Urothelium cell line (cell line): ENCODE data around the gene LBX1.
"Not testable (repeated sequence)": the region's sequence is repeated elsewhere in the genome, so short reads cannot be mapped to it uniquely, and the experiment has no call there.

Source experiments
- DNase-seq: peaks from one replicate; pipeline ENCODE4 v3.0.0; 2011; ENCODE audit warnings: low spot score, mixed read lengths
- FAIRE-seq: peaks from 2 replicates; lab custom pipeline; 2011; peaks lifted over from hg19 to GRCh38; lab: Jason Lieb, UNC

The LBX1 gene

GRCh38 chr10:101215397-101216206, 13.7 kb downstream of the LBX1 start:
- FAIRE-seq: no peak

GRCh38 chr10:101214446-101215396, 14.5 kb downstream of the LBX1 start:
- FAIRE-seq: no peak
- DNase-seq: peak; percentile 84

More at GRCh38 chr10:101215397-101216206, 13.7 kb downstream of the LBX1 start:
- no peak for DNase-seq

GRCh38 chr10:101208543-101208942, 20.7 kb downstream of the LBX1 start:
- no peak for FAIRE-seq
- DNase-seq: no peak

- no peak for DNase-seq
- FAIRE-seq: no peak
These were observed 22.2 kb downstream of the LBX1 start for GRCh38 chr10:101207026-101207425.

- not testable (repeated sequence) for DNase-seq, FAIRE-seq
These were observed 26.6 kb downstream of the LBX1 start for GRCh38 chr10:101202667-101203066.

DNA sequence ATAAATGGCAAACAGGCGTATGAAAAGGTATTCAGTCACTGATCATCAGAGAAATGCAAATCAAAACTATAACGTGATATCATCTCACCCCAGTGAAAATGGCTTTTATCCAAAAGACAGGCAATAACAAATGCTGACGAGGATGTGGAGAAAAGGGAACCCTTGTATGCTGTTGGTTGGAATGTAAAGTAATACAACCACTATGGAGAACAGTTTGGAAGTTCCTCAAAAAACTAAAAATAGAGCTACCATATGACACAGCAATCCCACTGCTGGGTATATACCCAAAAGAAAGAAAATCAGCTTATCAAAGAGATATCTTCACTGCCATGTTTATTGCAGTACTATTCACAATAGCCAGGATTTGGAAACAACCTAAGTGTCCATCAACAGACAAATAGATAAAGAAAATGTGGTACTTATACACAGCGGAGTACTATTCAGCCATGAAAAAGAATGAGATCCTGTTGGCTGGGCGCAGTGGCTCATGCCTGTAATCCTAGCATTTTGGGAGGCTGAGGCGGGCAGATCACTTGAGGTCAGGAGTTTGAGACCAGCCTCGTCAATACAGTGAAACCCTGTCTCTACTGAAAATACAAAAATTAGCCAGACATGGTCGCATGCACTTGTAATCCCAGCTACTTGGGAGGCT, 30.8 kb downstream of the LBX1 start:
- not testable (repeated sequence) for DNase-seq

GRCh38 chr10:101195921-101196320, 33.3 kb downstream of the LBX1 start:
- no peak for FAIRE-seq
- DNase-seq: no peak

More for the DNA sequence above, 30.8 kb downstream of the LBX1 start:
- FAIRE-seq: not testable (repeated sequence)

DNA sequence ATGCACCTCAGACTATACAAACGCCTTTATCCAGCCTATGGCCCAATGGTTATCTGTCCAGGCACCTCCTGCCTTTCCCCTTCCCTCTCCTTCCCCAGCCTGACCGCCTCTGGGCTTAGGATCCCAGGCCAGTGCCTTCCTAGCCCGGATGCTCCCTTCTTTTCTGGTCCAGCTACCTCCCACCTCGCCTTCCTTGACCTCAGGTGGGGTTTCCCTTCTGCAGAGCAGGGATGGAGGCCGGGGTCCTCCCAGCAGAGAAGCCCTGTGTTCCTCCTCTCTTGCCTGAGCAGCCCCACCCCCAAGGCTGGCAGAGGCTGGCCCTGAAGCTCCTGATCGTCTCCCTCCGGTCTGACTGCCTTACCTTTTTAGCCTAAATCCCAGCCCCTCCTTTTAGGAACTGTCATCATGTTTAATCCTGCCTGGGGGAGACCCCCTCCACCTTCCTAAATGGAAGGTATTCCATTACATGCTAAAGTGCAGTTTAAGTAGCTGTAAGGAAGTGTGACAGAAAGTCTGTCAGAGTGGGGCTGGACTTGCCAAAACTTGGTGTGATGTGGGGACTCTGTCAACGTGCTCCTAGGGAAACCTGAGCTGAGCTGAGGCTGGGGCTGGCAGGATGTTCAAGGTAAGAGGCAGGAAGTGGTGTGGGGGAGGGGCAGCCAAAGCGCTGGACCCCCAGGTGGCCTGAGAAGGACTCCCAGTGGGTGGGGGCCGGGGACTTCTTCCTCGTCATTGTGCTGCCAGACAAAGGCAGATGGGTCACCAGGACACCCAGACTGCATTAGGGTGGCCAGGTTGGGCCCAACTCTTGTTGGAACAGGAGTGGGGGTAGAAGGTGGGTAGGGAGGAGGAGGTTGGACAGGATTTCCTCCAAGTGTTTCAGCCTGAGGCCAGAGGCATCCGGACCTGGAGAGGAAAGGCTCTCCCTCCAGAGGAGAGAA, 39.5 kb downstream of the LBX1 start:
- FAIRE-seq (no peak), DNase-seq (no peak)

GRCh38 chr10:101188942-101189341, 40.3 kb downstream of the LBX1 start:
- FAIRE-seq (no peak), DNase-seq (no peak)

DNA sequence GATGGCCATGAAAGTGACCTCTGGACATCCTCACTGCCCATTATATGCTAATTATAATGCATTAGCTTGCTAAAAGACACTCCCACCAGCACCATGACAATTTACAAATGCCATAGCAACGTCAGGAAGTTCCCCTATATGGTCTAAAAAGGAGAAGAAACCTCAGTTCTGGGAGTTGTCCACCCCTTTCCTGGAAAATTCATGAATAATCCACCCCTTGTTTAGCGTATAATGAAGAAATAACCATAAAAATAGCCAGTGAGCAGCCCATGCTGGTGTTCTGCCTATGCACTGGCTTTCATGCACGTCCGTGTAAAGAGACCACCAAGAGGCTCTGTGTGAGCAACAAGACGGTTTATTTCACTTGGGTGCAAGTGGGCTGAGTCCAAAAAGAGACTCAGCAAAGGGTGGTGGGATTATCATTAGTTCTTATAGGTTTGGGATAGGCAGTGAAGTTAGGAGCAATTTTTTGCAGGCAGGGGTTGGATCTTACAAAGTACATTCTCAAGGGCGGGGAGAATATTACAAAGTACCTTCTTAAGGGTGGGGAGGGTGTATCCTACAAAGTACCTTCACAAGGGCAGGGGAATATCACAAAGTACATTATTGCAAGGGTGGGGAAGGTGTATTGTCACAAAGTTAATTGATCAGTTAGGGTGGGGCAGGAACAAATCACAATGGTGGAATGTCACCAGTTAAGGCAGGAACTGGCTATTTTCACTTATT, 45.6 kb downstream of the LBX1 start:
- FAIRE-seq (no peak), DNase-seq (no peak)

- FAIRE-seq (no peak), DNase-seq (no peak)
These were observed 46.3 kb downstream of the LBX1 start for GRCh38 chr10:101182936-101183335.
